Endothelial cell of umbilical vein (primary cell): ENCODE results near the gene CCNC. TPM values are rescaled to one million over a fixed set of nuclear protein-coding genes. Genes with fewer than 3 reads are reported as not detected.

Experiments
- BruUV-seq: library from RNA; stranded (reverse); fragments of 400-500 nt; replicated peaks from 2 replicates; lab custom pipeline; 2021; lab: Mats Ljungman, UMichigan
- CTCF ChIA-PET: fragments of 300-600, 350-600 bp; sonication (Branson Sonifier 250); formaldehyde crosslinking; loops from one replicate; lab custom pipeline; 2021; ENCODE audit warnings: antibody characterized with exemption, inconsistent platforms; lab: Charles Lee
- POLR2A ChIA-PET: fragments of 300-600, 350-600 bp; sonication (Branson Sonifier 250); formaldehyde crosslinking; loops from one replicate; lab custom pipeline; 2021; ENCODE audit warnings: antibody characterized with exemption, inconsistent platforms; lab: Charles Lee
- DNase-seq: peaks from one replicate; pipeline ENCODE4 v3.0.0-alpha.2; 2011; ENCODE audit warnings: low read depth, low spot score
- FAIRE-seq: peaks from 2 replicates; lab custom pipeline; 2011; peaks lifted over from hg19 to GRCh38; lab: Jason Lieb, UNC
- H2AFZ ChIP-seq: 2 replicates; pipeline ENCODE4 v1.6.0; 2012; ENCODE audit warnings: low read depth, low read length, control low read depth, inconsistent platforms
- H3K27ac ChIP-seq: 2 replicates; pipeline ENCODE4 v1.5.1; 2011; ENCODE audit warnings: low read depth, mild to moderate bottlenecking, control low read depth, low read length, moderate library complexity; ENCODE audit not compliant: insufficient read depth
- H3K27me3 ChIP-seq, 2 experiments: 2 replicates each; pipeline versions ENCODE4 v1.6.0 to v1.6.1; 2011; ENCODE audit warnings: low read length in 2 of 2, mixed read lengths in 1 of 2; ENCODE audit not compliant: control insufficient read depth in 2 of 2, insufficient read depth in 2 of 2
- H3K36me3 ChIP-seq, 2 experiments: 2 replicates in 1 of 2; 3 replicates in 1 of 2; pipeline ENCODE4 v1.5.1; 2011; ENCODE audit warnings: low read length in 2 of 2, mild to moderate bottlenecking in 1 of 2, moderate library complexity in 1 of 2; ENCODE audit not compliant: control insufficient read depth in 2 of 2, insufficient read depth in 2 of 2; ENCODE audit errors: extremely low read depth in 1 of 2
- H3K4me1 ChIP-seq: 3 replicates; pipeline ENCODE4 v1.5.1; 2011; ENCODE audit warnings: mild to moderate bottlenecking, low read length; ENCODE audit not compliant: control insufficient read depth, insufficient read depth; ENCODE audit errors: extremely low read depth
- H3K4me2 ChIP-seq: 2 replicates; pipeline ENCODE4 v1.6.1; 2011; ENCODE audit warnings: low read length, control low read depth, mixed read lengths; ENCODE audit not compliant: insufficient read depth
- H3K4me3 ChIP-seq, 3 experiments: fragments of 200-600 bp in 1 of 3; sonication (generic), shearing (Covaris generic) in 1 of 3; replicated peaks in 1 of 3; 2 replicates each; pipeline ENCODE4 v1.5.1; 2011 to 2016; ENCODE audit warnings: control low read depth in 3 of 3, low read length in 3 of 3, mild to moderate bottlenecking in 2 of 3, inconsistent platforms in 1 of 3, low read depth in 1 of 3, moderate library complexity in 1 of 3; ENCODE audit not compliant: insufficient read depth in 1 of 3
- H3K79me2 ChIP-seq: 2 replicates; pipeline ENCODE4 v1.6.0; 2012; ENCODE audit warnings: low read length, inconsistent platforms; ENCODE audit not compliant: control insufficient read depth, insufficient read depth
- H3K9ac ChIP-seq: replicated peaks from 2 replicates; pipeline ENCODE3; 2011; ENCODE audit warnings: low read length, control low read depth; ENCODE audit not compliant: insufficient read depth; ENCODE audit errors: extremely low read depth
- H3K9me1 ChIP-seq: replicated peaks from 3 replicates; pipeline ENCODE4 v1.6.0; 2011; ENCODE audit warnings: mild to moderate bottlenecking, low read length; ENCODE audit not compliant: control insufficient read depth, insufficient read depth; ENCODE audit errors: extremely low read depth
- H3K9me3 ChIP-seq: replicated peaks from 2 replicates; pipeline ENCODE4 v1.5.1; 2012; ENCODE audit warnings: low read length, inconsistent platforms; ENCODE audit not compliant: control insufficient read depth, insufficient read depth
- H4K20me1 ChIP-seq: replicated peaks from 2 replicates; pipeline ENCODE3; 2011; ENCODE audit warnings: mild to moderate bottlenecking, low read length; ENCODE audit not compliant: control insufficient read depth, insufficient read depth; ENCODE audit errors: extremely low read depth
- EZH2 ChIP-seq: IDR thresholded peaks from 2 replicates; pipeline ENCODE4 v1.6.1; 2012; ENCODE audit warnings: borderline replicate concordance, low read depth, mild to moderate bottlenecking, moderate library complexity, low read length, inconsistent platforms; ENCODE audit not compliant: severe bottlenecking
- JUN ChIP-seq: IDR thresholded peaks from 2 replicates; pipeline ENCODE4 v1.6.1; 2011; ENCODE audit warnings: borderline replicate concordance, low read depth; ENCODE audit not compliant: insufficient read length, insufficient read depth
- MAX ChIP-seq: IDR thresholded peaks from 2 replicates; pipeline ENCODE4 v1.6.1; 2011; ENCODE audit not compliant: insufficient read depth, insufficient read length
- dilution Hi-C: fragments of 300-500 bp; cut with MboI; formaldehyde crosslinking; loops from one replicate; pipeline ENCODE4 v1.15.0; 2019; ENCODE audit warnings: low sequenced_read_pairs; ENCODE audit not compliant: extremely low pct_ligation_motif_present
- intact Hi-C: fragments of 100-400 bp; cut with micrococcal nuclease; formaldehyde crosslinking; loops from one replicate; pipeline ENCODE4 v1.10.0; 2022
- polyA plus RNA-seq, 4 experiments: library from polyadenylated mRNA; depleted of rRNA in 3 of 4; stranded (reverse) in 3 of 4; unstranded in 1 of 4; fragments of >200 nt; gene quantifications; 2 replicates each; pipeline versions ENCODE4 v1.2.1 to v1.2.3, GENCODE V29; 2011 to 2012; ENCODE audit warnings: missing spikeins in 1 of 4
- total RNA-seq: library from RNA; stranded (reverse); gene quantifications from 2 replicates; pipeline ENCODE4 v1.2.3, GENCODE V29; 2021

CCNC gene
- total and polyA plus RNA-seq, 2 donors (not counting 3 experiments of a cell fraction or from before 2014, with no cell fraction given): 18.2 to 53.5 TPM

GRCh38 chr6:99591673-99592364 is 23.4 kb upstream of the CCNC start:
- Histone ChIP-seq H3K9ac (no peak overlapping the region), H3K36me3 (no peaks in the 10 kb centered on the region), H3K9me3 (no peaks in the 10 kb centered on the region), H3K4me1 (peaks cover 8% of the 10 kb centered on the region), H3K27me3 (peaks cover 77 to 93% of the 10 kb centered on the region in 2 experiments), H3K27ac (no peak overlapping the region), H2AFZ (no peak overlapping the region), H3K79me2 (no peaks in the 10 kb centered on the region), H3K4me3 (no peak overlapping the region), H3K9me1 (no peaks in the 10 kb centered on the region), H4K20me1 (no peaks in the 10 kb centered on the region), H3K4me2 (no peak overlapping the region)
- FAIRE-seq (peak; percentile 42), DNase-seq (no peak)
- dilution Hi-C loops: no loop called here
- BruUV-seq: no TSS peak
- POLR2A ChIA-PET: no interaction called here
- peak; percentile 53 for TF ChIP-seq EZH2
- TF ChIP-seq JUN: no peak
- intact Hi-C loops: loop anchor here (10.0 kb wide), 1 partner anchor 757 kb away; the partner anchor contains the start of gene POU3F2
- CTCF ChIA-PET: interaction anchor here (1.2 kb wide), 1 partner anchor 17 kb away, joined by 4 read pairs; no protein-coding TSS in a partner anchor

- TF ChIP-seq EZH2: peak; percentile 99
- no peak for TF ChIP-seq MAX
- H3K27ac ChIP-seq: no peak overlapping the region
- dilution Hi-C loops (no loop called here), intact Hi-C loops (loop anchor here (10.0 kb wide), 1 partner anchor 756 kb away; the partner anchor contains the start of gene POU3F2)
- no peak overlapping the region for H3K4me2 ChIP-seq
- no peaks in the 10 kb centered on the region for H3K36me3 ChIP-seq
- BruUV-seq: no TSS peak
- H3K4me1 ChIP-seq: peaks cover 8% of the 10 kb centered on the region
- no peaks in the 10 kb centered on the region for H4K20me1 ChIP-seq
- ChIA-PET CTCF (interaction anchor here (1.2 to 4.3 kb wide), 4 partner anchors 18 to 277 kb away, joined by 3 to 27 read pairs (median 4); no protein-coding TSS in a partner anchor), POLR2A (no interaction called here)
- no peak overlapping the region for H3K4me3 ChIP-seq
- FAIRE-seq: no peak
- no peak for DNase-seq
- no peaks in the 10 kb centered on the region for H3K9me3 ChIP-seq
- H3K9ac ChIP-seq: no peak overlapping the region
- H3K9me1 ChIP-seq: no peaks in the 10 kb centered on the region
- no peaks in the 10 kb centered on the region for H3K79me2 ChIP-seq
- peaks cover 74 to 89% of the 10 kb centered on the region in 2 experiments for H3K27me3 ChIP-seq
- H2AFZ ChIP-seq: no peak overlapping the region
Observed at GRCh38 chr6:99590728-99591672, 22.5 kb upstream of the CCNC start.
